Memory B cell (primary cell): Measurements from ENCODE around the gene WDR41.
"Not testable (repeated sequence)": the region's sequence is repeated elsewhere in the genome, so short reads cannot be mapped to it uniquely, and the experiment has no call there.

Experiments used
- ATAC-seq: fragments of 150-1000 bp; cut with Tn5 transposase; 2 replicates; pipeline ENCODE4 v1.10.0; 2021; ENCODE audit warnings: low read depth, mild to moderate bottlenecking, moderate library complexity
- DNase-seq, 2 donors: peaks; one replicate each; pipeline ENCODE4 v3.0.0; 2022; ENCODE audit warnings: low spot score in 2 of 2
- H3K27ac Mint-ChIP-seq: one replicate; pipeline ENCODE4 v1.8.0; 2022; ENCODE audit warnings: mild to moderate bottlenecking, moderate library complexity, mixed read lengths
- H3K27me3 Mint-ChIP-seq: one replicate; pipeline ENCODE4 v1.8.0; 2022; ENCODE audit warnings: mixed read lengths
- H3K36me3 Mint-ChIP-seq: one replicate; pipeline ENCODE4 v1.8.0; 2022; ENCODE audit warnings: mild to moderate bottlenecking, mixed read lengths
- H3K4me1 Mint-ChIP-seq: one replicate; pipeline ENCODE4 v1.8.0; 2022; ENCODE audit warnings: mixed read lengths
- H3K4me3 Mint-ChIP-seq: one replicate; pipeline ENCODE4 v1.8.0; 2022; ENCODE audit warnings: mild to moderate bottlenecking, moderate library complexity, mixed read lengths
- H3K9me3 Mint-ChIP-seq: one replicate; pipeline ENCODE4 v1.8.0; 2022; ENCODE audit warnings: mixed read lengths

WDR41 gene

GRCh38 chr5:77409870-77410621 lies 82.1 kb downstream of the WDR41 start:
- Mint-ChIP-seq H3K4me3 (no peak overlapping the region), H3K36me3 (no peaks in the 10 kb centered on the region), H3K27me3 (peaks cover 15% of the 10 kb centered on the region), H3K27ac (no peak overlapping the region), H3K4me1 (no peaks in the 10 kb centered on the region), H3K9me3 (no peaks in the 10 kb centered on the region)
- no peak for DNase-seq
- no peak for ATAC-seq

GRCh38 chr5:77407152-77407551 lies 85.0 kb downstream of the WDR41 start:
- H3K4me3 Mint-ChIP-seq, result no peak overlapping the region
- H3K27ac Mint-ChIP-seq, result no peak overlapping the region
- no peaks in the 10 kb centered on the region for H3K9me3 Mint-ChIP-seq
- no peaks in the 10 kb centered on the region for H3K4me1 Mint-ChIP-seq
- no peak for ATAC-seq
- DNase-seq, result no peak
- H3K36me3 Mint-ChIP-seq, result no peaks in the 10 kb centered on the region
- peaks cover 15% of the 10 kb centered on the region for H3K27me3 Mint-ChIP-seq

- peaks cover 11% of the 10 kb centered on the region for H3K27me3 Mint-ChIP-seq
- no peaks in the 10 kb centered on the region for H3K4me1 Mint-ChIP-seq
- no peak overlapping the region for H3K4me3 Mint-ChIP-seq
- ATAC-seq (no peak), DNase-seq (no peak)
- no peak overlapping the region for H3K27ac Mint-ChIP-seq
- no peaks in the 10 kb centered on the region for H3K36me3 Mint-ChIP-seq
- no peaks in the 10 kb centered on the region for H3K9me3 Mint-ChIP-seq
These were observed 89.3 kb downstream of the WDR41 start for GRCh38 chr5:77402796-77403195.

- no peaks in the 10 kb centered on the region for H3K4me1 Mint-ChIP-seq
- DNase-seq (no peak), ATAC-seq (no peak)
- H3K27ac Mint-ChIP-seq, result no peak overlapping the region
- no peak overlapping the region for H3K4me3 Mint-ChIP-seq
- H3K27me3 Mint-ChIP-seq, result peaks cover 3% of the 10 kb centered on the region
- no peaks in the 10 kb centered on the region for H3K36me3 Mint-ChIP-seq
- H3K9me3 Mint-ChIP-seq, result no peaks in the 10 kb centered on the region
These were observed 91.5 kb downstream of the WDR41 start for GRCh38 chr5:77400645-77401044.

DNA sequence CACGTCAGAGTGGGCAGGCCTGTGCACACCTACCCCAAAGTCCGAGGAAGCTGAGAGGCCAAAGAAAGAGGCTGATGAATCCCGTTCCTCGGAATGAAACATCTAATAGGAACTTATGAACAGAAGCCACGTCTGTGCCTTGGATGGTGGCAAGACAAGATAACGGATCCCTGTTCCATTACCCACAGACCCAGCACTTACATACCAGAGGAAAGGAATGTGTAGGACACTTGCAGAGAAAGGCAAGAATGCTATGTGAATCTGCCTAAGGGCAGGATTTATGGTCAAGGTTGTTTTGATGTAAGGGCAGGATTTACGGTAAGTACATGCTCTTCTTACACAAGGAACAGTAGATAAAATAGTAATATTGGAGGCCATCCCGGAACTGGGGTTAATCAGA lies 93.2 kb downstream of the WDR41 start:
- Mint-ChIP-seq H3K36me3 (no peaks in the 10 kb centered on the region), H3K9me3 (no peaks in the 10 kb centered on the region), H3K27me3 (no peaks in the 10 kb centered on the region), H3K27ac (no peak overlapping the region), H3K4me1 (no peaks in the 10 kb centered on the region), H3K4me3 (no peak overlapping the region)
- ATAC-seq, result no peak
- no peak for DNase-seq

DNA sequence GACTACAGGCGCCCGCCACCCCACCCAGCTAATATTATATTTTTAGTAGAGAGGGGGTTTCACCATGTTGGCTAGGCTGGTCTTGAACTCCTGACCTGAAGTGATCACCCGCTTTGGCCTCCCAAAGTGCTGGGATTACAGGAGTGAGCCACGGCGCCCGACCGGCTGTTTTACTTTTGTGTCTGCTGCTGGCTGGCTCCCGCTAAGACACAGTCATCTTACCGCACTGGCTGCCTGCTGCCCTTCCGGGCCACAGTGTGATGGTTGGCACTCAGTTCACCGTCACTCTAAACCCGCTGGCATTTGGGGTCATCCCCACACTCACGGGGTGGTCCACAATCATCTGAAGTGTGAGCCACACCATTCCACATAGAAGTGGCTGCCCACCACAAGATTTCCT lies 93.7 kb downstream of the WDR41 start:
- H3K27me3 Mint-ChIP-seq, result no peaks in the 10 kb centered on the region
- no peak for DNase-seq
- no peaks in the 10 kb centered on the region for H3K9me3 Mint-ChIP-seq
- H3K27ac Mint-ChIP-seq, result no peak overlapping the region
- no peak for ATAC-seq
- H3K36me3 Mint-ChIP-seq, result no peaks in the 10 kb centered on the region
- no peaks in the 10 kb centered on the region for H3K4me1 Mint-ChIP-seq
- no peak overlapping the region for H3K4me3 Mint-ChIP-seq

- DNase-seq, result no peak
- Mint-ChIP-seq H3K27me3 (no peaks in the 10 kb centered on the region), H3K4me1 (no peaks in the 10 kb centered on the region), H3K27ac (no peak overlapping the region), H3K36me3 (no peaks in the 10 kb centered on the region), H3K4me3 (no peak overlapping the region), H3K9me3 (no peaks in the 10 kb centered on the region)
- ATAC-seq, result no peak
These were observed 94.3 kb downstream of the WDR41 start for GRCh38 chr5:77397686-77398292.

DNA sequence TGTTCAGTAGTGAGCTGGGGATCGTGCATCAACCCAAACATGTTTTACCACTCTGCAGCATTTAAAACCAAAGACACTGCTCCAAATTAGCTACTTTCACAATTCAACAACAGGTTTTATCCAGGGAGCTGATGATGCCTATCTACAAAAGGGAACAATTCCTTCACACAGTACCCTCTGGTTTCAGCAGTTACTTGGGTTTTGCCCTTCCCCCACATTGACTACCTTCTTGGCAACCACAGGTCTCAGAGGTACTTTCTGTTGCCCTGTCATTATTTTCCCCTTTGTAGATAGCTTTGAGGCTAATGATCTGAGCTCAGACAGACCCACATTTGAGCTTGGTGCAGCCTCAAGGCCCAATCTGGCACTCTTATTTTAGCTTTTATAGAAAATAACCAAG lies 96.1 kb downstream of the WDR41 start:
- Mint-ChIP-seq H3K36me3 (no peaks in the 10 kb centered on the region), H3K4me3 (no peak overlapping the region), H3K4me1 (no peaks in the 10 kb centered on the region), H3K27ac (no peak overlapping the region), H3K9me3 (no peaks in the 10 kb centered on the region), H3K27me3 (peaks cover 1% of the 10 kb centered on the region)
- no peak for DNase-seq
- ATAC-seq, result no peak

DNA sequence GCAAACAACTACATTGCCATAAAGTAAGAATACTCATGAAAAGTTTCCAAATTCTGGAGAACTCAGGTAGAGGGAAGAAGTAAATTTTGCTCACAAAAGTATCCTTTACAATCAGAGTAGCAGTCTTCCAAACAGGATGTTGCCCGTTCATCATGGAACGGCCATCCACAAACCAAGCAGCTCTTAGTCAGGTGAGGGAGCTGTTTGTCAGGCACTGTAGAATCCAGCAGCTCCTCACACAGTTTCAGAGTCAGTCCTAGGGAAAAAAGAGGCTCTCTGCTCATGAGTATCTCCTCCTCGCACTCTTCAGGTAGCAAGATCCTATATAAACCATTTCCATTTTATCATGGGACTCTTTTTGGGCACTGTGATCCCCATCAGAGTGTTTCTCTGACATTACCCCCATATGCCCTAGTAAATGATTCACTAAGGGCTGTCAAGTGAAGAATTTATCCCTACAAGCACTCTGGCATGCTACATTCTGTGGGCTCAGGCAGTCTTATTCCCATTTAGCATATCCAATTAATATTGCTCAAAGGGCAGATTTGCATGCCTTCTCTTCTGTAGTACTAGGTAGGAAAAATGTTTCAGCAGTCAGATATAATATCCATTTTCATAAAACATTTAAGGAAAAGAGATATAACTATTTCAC lies 97.9 kb downstream of the WDR41 start:
- Mint-ChIP-seq H3K9me3 (no peaks in the 10 kb centered on the region), H3K27me3 (peaks cover 7% of the 10 kb centered on the region), H3K4me3 (no peak overlapping the region), H3K36me3 (no peaks in the 10 kb centered on the region), H3K27ac (no peak overlapping the region), H3K4me1 (no peaks in the 10 kb centered on the region)
- ATAC-seq, result no peak
- DNase-seq, result no peak

GRCh38 chr5:77391240-77391765 lies 100.8 kb downstream of the WDR41 start:
- H3K27me3 Mint-ChIP-seq, result peaks cover 7% of the 10 kb centered on the region
- no peaks in the 10 kb centered on the region for H3K36me3 Mint-ChIP-seq
- no peak overlapping the region for H3K27ac Mint-ChIP-seq
- no peak for DNase-seq
- no peaks in the 10 kb centered on the region for H3K9me3 Mint-ChIP-seq
- ATAC-seq, result no peak
- H3K4me3 Mint-ChIP-seq, result no peak overlapping the region
- no peaks in the 10 kb centered on the region for H3K4me1 Mint-ChIP-seq

DNA sequence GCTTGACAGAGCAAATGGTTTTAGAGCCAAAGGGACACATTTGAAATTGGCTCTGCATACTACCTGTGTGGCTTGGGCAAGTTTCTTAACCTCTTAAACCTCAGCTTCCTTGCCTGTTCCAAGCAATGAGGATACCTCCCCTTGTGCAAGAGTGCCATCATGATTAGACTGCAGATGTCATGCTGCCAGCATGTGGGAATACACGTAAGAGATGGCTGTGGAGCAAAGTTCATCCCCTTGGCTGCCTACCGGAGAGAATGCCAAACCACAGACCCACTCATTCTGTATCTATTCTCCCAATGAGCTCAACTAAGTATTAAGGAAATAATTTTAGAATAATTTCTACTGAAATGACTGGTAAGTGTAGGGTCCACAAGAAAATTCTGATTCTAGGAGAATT lies 101.3 kb downstream of the WDR41 start:
- Mint-ChIP-seq H3K36me3 (no peaks in the 10 kb centered on the region), H3K9me3 (no peaks in the 10 kb centered on the region), H3K4me1 (no peaks in the 10 kb centered on the region), H3K27me3 (peaks cover 7% of the 10 kb centered on the region), H3K27ac (no peak overlapping the region), H3K4me3 (no peak overlapping the region)
- ATAC-seq, result no peak
- no peak for DNase-seq

GRCh38 chr5:77390221-77390620 lies 101.9 kb downstream of the WDR41 start:
- Mint-ChIP-seq H3K36me3 (no peaks in the 10 kb centered on the region), H3K4me1 (no peaks in the 10 kb centered on the region), H3K9me3 (no peaks in the 10 kb centered on the region), H3K27ac (no peak overlapping the region), H3K27me3 (peaks cover 7% of the 10 kb centered on the region), H3K4me3 (no peak overlapping the region)
- ATAC-seq (no peak), DNase-seq (no peak)

GRCh38 chr5:77389746-77390145 lies 102.4 kb downstream of the WDR41 start:
- no peak for ATAC-seq
- H3K9me3 Mint-ChIP-seq, result no peaks in the 10 kb centered on the region
- H3K4me3 Mint-ChIP-seq, result no peak overlapping the region

GRCh38 chr5:77386340-77386739 lies 105.8 kb downstream of the WDR41 start:
- not testable (repeated sequence) for H3K4me3 Mint-ChIP-seq, DNase-seq, H3K9me3 Mint-ChIP-seq, H3K4me1 Mint-ChIP-seq, H3K27ac Mint-ChIP-seq, H3K36me3 Mint-ChIP-seq, ATAC-seq, H3K27me3 Mint-ChIP-seq

More at GRCh38 chr5:77389746-77390145, 102.4 kb downstream of the WDR41 start:
- DNase-seq, result no peak
- Mint-ChIP-seq H3K27me3 (peaks cover 7% of the 10 kb centered on the region), H3K4me1 (no peaks in the 10 kb centered on the region), H3K36me3 (no peaks in the 10 kb centered on the region), H3K27ac (no peak overlapping the region)
